ENCODE measurements around the gene ATG4B. TPM values are rescaled to one million over a fixed set of nuclear protein-coding genes. Genes with fewer than 3 reads are reported as not detected.
"Not testable (repeated sequence)": the region's sequence is repeated elsewhere in the genome, so short reads cannot be mapped to it uniquely, and the experiment has no call there.

ATG4B gene
- polyA plus RNA-seq, 12 donors, result 37.2 to 66.5 (median 50.2) TPM; not detected in 1

- DNase-seq, result not testable (repeated sequence)
These were observed 25.2 kb downstream of the ATG4B start for GRCh38 chr2:241662731-241663130.

- DNase-seq, result no peak
These were observed 28.4 kb downstream of the ATG4B start for GRCh38 chr2:241665731-241666440.

GRCh38 chr2:241666627-241667400 lies 29.3 kb downstream of the ATG4B start:
- no peak for DNase-seq

GRCh38 chr2:241668354-241668753 lies 30.9 kb downstream of the ATG4B start:
- DNase-seq, result no peak

GRCh38 chr2:241668839-241669238 lies 31.3 kb downstream of the ATG4B start:
- DNase-seq, result no peak

GRCh38 chr2:241670333-241671110 lies 33.0 kb downstream of the ATG4B start:
- DNase-seq, result no peak

GRCh38 chr2:241671457-241672240 lies 34.2 kb downstream of the ATG4B start:
- no peak for DNase-seq

- no peak for DNase-seq
These were observed 35.0 kb downstream of the ATG4B start for GRCh38 chr2:241672243-241673188.

- DNase-seq, result no peak
These were observed 35.7 kb downstream of the ATG4B start for GRCh38 chr2:241673189-241673663.

GRCh38 chr2:241673797-241674725 lies 36.6 kb downstream of the ATG4B start:
- DNase-seq, result no peak

GRCh38 chr2:241675885-241676284 lies 38.4 kb downstream of the ATG4B start:
- no peak for DNase-seq

- DNase-seq, result no peak
These were observed 39.2 kb downstream of the ATG4B start for GRCh38 chr2:241676665-241677064.

GRCh38 chr2:241677392-241677791 lies 39.9 kb downstream of the ATG4B start:
- DNase-seq, result no peak

- no peak for DNase-seq
These were observed 40.8 kb downstream of the ATG4B start for GRCh38 chr2:241678307-241678706.

- no peak for DNase-seq
These were observed 41.5 kb downstream of the ATG4B start for GRCh38 chr2:241678784-241679540.

GRCh38 chr2:241680044-241680443 lies 42.6 kb downstream of the ATG4B start:
- DNase-seq, result no peak

GRCh38 chr2:241680827-241681599 lies 43.5 kb downstream of the ATG4B start:
- no peak for DNase-seq

- DNase-seq, result no peak
These were observed 48.8 kb downstream of the ATG4B start for GRCh38 chr2:241686324-241686649.

All from muscle of arm (tissue), 12 donors.